Loucy (cell line): ENCODE measurements around the gene ACE.

ENCODE experiments used
- H2AFZ ChIP-seq: fragments of 200-600 bp; sonication (generic); 2 replicates; pipeline ENCODE4 v1.6.0; 2016; ENCODE audit warnings: antibody characterized with exemption, mild to moderate bottlenecking, low read length, moderate library complexity
- H3F3A ChIP-seq: fragments of 200-600 bp; 2 replicates; pipeline ENCODE4 v1.6.0; 2016; ENCODE audit warnings: antibody characterized with exemption, low read depth, mild to moderate bottlenecking
- H3K27me3 ChIP-seq: fragments of 200-600 bp; sonication (generic); 2 replicates; pipeline ENCODE4 v1.6.1; 2014; ENCODE audit warnings: low read length, mild to moderate bottlenecking; ENCODE audit not compliant: insufficient read depth, poor library complexity, severe bottlenecking
- H3K36me3 ChIP-seq: fragments of 200-600 bp; sonication (generic); 2 replicates; pipeline ENCODE4 v1.6.1; 2016; ENCODE audit warnings: low read length; ENCODE audit not compliant: insufficient read depth
- H3K4me1 ChIP-seq: fragments of 200-600 bp; sonication (generic); 2 replicates; pipeline ENCODE4 v1.5.1; 2014; ENCODE audit warnings: low read length, mild to moderate bottlenecking; ENCODE audit not compliant: insufficient read depth, poor library complexity, severe bottlenecking
- H3K4me2 ChIP-seq: fragments of 200-600 bp; sonication (generic); 2 replicates; pipeline ENCODE4 v1.6.0; 2014; ENCODE audit warnings: antibody characterized with exemption, low read length, low read depth, mild to moderate bottlenecking; ENCODE audit not compliant: poor library complexity, severe bottlenecking
- H3K4me3 ChIP-seq: fragments of 200-600 bp; sonication (generic); 2 replicates; pipeline ENCODE4 v1.5.1; 2014; ENCODE audit warnings: low read length, mild to moderate bottlenecking, mixed read lengths; ENCODE audit not compliant: poor library complexity, severe bottlenecking
- H3K79me2 ChIP-seq: fragments of 200-600 bp; sonication (generic); 2 replicates; pipeline ENCODE4 v1.6.1; 2014; ENCODE audit warnings: low read length; ENCODE audit not compliant: insufficient read depth
- H3K9ac ChIP-seq: fragments of 200-600 bp; sonication (generic); 2 replicates; pipeline ENCODE4 v1.6.0; 2014; ENCODE audit warnings: mild to moderate bottlenecking, low read depth, low read length, moderate library complexity; ENCODE audit not compliant: poor library complexity, severe bottlenecking
- H3K9me2 ChIP-seq: fragments of 200-600 bp; sonication (generic); replicated peaks from 2 replicates; pipeline ENCODE4 v1.6.1; 2016; ENCODE audit warnings: low read depth, low read length, mixed read lengths
- H3K9me3 ChIP-seq: fragments of 200-600 bp; sonication (generic); 2 replicates; pipeline ENCODE4 v1.6.1; 2014; ENCODE audit warnings: mild to moderate bottlenecking, antibody characterized with exemption, low read length, low read depth; ENCODE audit not compliant: insufficient read depth
- H4K20me1 ChIP-seq: fragments of 200-600 bp; sonication (generic); 2 replicates; pipeline ENCODE4 v1.6.0; 2014; ENCODE audit warnings: antibody characterized with exemption, low read length, mild to moderate bottlenecking; ENCODE audit not compliant: insufficient read depth, poor library complexity, severe bottlenecking
- EZH2phosphoT487 ChIP-seq: fragments of 200-600 bp; IDR thresholded peaks from 2 replicates; pipeline ENCODE4 v1.6.1; 2018; ENCODE audit warnings: antibody characterized with exemption, mild to moderate bottlenecking, moderate library complexity, borderline replicate concordance
- TF ChIP-seq, protein P1 (sequence below): fragments of 200-600 bp; sonication (generic); conservative IDR thresholded peaks from 2 replicates; pipeline ENCODE4 v1.5.1; 2014; ENCODE audit warnings: mild to moderate bottlenecking, antibody characterized with exemption, low read length

The ACE gene

DNA sequence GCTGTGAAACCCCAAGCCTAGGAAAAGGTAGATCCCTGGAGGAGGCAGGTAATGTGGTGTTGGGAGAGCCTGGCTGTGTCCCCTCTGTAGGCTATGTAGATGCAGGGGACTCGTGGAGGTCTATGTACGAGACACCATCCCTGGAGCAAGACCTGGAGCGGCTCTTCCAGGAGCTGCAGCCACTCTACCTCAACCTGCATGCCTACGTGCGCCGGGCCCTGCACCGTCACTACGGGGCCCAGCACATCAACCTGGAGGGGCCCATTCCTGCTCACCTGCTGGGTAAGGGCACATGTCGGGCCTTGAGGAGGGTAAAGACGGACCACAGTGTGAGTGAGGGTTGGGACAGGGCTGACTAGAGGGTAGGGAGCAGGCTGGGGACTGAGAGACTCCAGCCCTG, 12.0 kb downstream of the ACE start:
- Histone ChIP-seq H3K79me2 (no peaks in the 10 kb centered on the region), H3K4me2 (no peak overlapping the region), H3K9me3 (no peaks in the 10 kb centered on the region), H3K9me2 (no peaks in the 10 kb centered on the region), H3K4me3 (no peak overlapping the region), H3K9ac (no peak overlapping the region), H3K27me3 (no peaks in the 10 kb centered on the region), H3K4me1 (no peaks in the 10 kb centered on the region), H2AFZ (no peak overlapping the region), H4K20me1 (no peaks in the 10 kb centered on the region), H3F3A (no peaks in the 10 kb centered on the region), H3K36me3 (no peaks in the 10 kb centered on the region)
- no peak for TF ChIP-seq EZH2phosphoT487
- TF ChIP-seq, protein P1, sequence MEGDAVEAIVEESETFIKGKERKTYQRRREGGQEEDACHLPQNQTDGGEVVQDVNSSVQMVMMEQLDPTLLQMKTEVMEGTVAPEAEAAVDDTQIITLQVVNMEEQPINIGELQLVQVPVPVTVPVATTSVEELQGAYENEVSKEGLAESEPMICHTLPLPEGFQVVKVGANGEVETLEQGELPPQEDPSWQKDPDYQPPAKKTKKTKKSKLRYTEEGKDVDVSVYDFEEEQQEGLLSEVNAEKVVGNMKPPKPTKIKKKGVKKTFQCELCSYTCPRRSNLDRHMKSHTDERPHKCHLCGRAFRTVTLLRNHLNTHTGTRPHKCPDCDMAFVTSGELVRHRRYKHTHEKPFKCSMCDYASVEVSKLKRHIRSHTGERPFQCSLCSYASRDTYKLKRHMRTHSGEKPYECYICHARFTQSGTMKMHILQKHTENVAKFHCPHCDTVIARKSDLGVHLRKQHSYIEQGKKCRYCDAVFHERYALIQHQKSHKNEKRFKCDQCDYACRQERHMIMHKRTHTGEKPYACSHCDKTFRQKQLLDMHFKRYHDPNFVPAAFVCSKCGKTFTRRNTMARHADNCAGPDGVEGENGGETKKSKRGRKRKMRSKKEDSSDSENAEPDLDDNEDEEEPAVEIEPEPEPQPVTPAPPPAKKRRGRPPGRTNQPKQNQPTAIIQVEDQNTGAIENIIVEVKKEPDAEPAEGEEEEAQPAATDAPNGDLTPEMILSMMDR = no peak

DNA sequence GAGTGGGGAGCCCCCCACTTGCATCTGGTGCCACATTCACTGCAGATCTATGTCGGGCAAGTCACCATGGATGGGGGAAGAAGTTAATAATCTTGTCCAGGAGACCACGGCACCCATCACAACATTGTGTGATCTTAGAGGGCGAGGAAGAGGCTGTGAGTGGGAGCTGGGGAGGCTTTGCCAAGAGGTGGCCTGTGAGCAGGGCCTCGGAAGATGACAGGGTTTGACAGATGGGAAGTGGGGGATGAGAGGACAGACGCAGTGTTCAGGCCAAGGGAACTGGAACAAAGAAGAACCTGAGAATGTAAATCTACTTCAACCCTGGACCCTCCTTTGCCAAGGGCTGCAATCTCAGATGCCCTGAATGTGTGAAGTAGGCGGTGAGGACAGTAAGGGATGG, 12.4 kb downstream of the ACE start:
- TF ChIP-seq EZH2phosphoT487 = no peak
- TF ChIP-seq, protein P1 = no peak
- no peak overlapping the region for H3K4me3 ChIP-seq
- H3K79me2 ChIP-seq = no peaks in the 10 kb centered on the region
- no peaks in the 10 kb centered on the region for H4K20me1 ChIP-seq
- H3K9me3 ChIP-seq = no peaks in the 10 kb centered on the region
- H3K9me2 ChIP-seq = no peaks in the 10 kb centered on the region
- H2AFZ ChIP-seq = no peak overlapping the region
- H3K4me1 ChIP-seq = no peaks in the 10 kb centered on the region
- H3F3A ChIP-seq = no peaks in the 10 kb centered on the region
- H3K27me3 ChIP-seq = no peaks in the 10 kb centered on the region
- H3K9ac ChIP-seq = no peak overlapping the region
- H3K36me3 ChIP-seq = no peaks in the 10 kb centered on the region
- no peak overlapping the region for H3K4me2 ChIP-seq

DNA sequence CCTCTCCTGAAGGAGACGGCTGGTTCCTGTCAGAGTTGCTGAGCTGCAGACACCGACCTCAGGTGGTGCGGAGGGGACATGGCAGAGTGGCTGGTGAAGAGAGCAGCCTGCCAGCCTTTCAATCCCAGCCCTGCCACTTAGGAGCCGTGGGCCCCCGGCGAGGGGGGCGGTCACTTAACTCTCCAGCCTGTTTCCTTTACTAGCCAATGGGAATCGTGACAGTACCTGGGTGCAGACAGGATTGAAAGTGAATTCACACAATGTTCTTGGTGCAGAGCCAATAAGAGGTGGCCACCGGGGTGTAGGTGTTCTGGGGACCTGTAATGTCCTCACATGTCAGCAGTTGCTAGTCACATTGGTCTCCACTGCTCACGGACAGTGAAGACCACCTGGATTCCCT, 13.5 kb downstream of the ACE start:
- H3K36me3 ChIP-seq = no peaks in the 10 kb centered on the region
- H2AFZ ChIP-seq = no peak overlapping the region
- H3K27me3 ChIP-seq = no peaks in the 10 kb centered on the region
- H3K9me3 ChIP-seq = no peaks in the 10 kb centered on the region
- no peaks in the 10 kb centered on the region for H3K79me2 ChIP-seq
- H3K9ac ChIP-seq = no peak overlapping the region
- H3K4me1 ChIP-seq = no peaks in the 10 kb centered on the region
- no peaks in the 10 kb centered on the region for H4K20me1 ChIP-seq
- TF ChIP-seq, protein P1 = no peak
- no peak for TF ChIP-seq EZH2phosphoT487
- H3F3A ChIP-seq = no peaks in the 10 kb centered on the region
- H3K4me3 ChIP-seq = no peak overlapping the region
- H3K4me2 ChIP-seq = no peak overlapping the region
- no peaks in the 10 kb centered on the region for H3K9me2 ChIP-seq
